GM12801 (cell line): ENCODE data around the gene PLPPR1.

ENCODE experiments used
- CTCF ChIP-seq: IDR thresholded peaks from one replicate; pipeline ENCODE4 v1.5.1; 2011; ENCODE audit warnings: control low read depth; ENCODE audit not compliant: insufficient read length; ENCODE audit errors: extremely low read depth

PLPPR1 gene

GRCh38 chr9:101054657-101055056, 26.1 kb downstream of the PLPPR1 start:
- no peak for TF ChIP-seq CTCF

GRCh38 chr9:101055516-101055915, 27.0 kb downstream of the PLPPR1 start:
- TF ChIP-seq CTCF, result no peak

- no peak for TF ChIP-seq CTCF
These were observed 34.2 kb downstream of the PLPPR1 start for GRCh38 chr9:101062686-101063085.

- TF ChIP-seq CTCF, result no peak
These were observed 34.7 kb downstream of the PLPPR1 start for GRCh38 chr9:101063192-101063591.

- no peak for TF ChIP-seq CTCF
These were observed 35.7 kb downstream of the PLPPR1 start for GRCh38 chr9:101064206-101064605.

- no peak for TF ChIP-seq CTCF
These were observed 37.4 kb downstream of the PLPPR1 start for GRCh38 chr9:101065930-101066329.

- TF ChIP-seq CTCF, result no peak
These were observed 40.2 kb downstream of the PLPPR1 start for GRCh38 chr9:101068696-101069095.

GRCh38 chr9:101072259-101072658, 43.7 kb downstream of the PLPPR1 start:
- TF ChIP-seq CTCF, result no peak
